HG02642 (cell line): Measurements from ENCODE around the gene KIF9.
"Not testable (repeated sequence)": the region's sequence is repeated elsewhere in the genome, so short reads cannot be mapped to it uniquely, and the experiment has no call there.

Experiments used
- ATAC-seq: cut with Tn5 transposase; IDR thresholded peaks from one replicate; pipeline ENCODE4 v1.9.1; 2021; ENCODE audit warnings: mild to moderate bottlenecking; ENCODE audit not compliant: unreplicated experiment, poor library complexity

Gene KIF9

GRCh38 chr3:47282424-47283192 lies at the start of gene KIF9, which contains the start of gene KLHL18:
KIF9 (minus strand) TSS chr3:47282799; CDS start chr3:47277374, 5,425 bp downstream.
KLHL18 (plus strand) TSS chr3:47282944; CDS start chr3:47282966, 22 bp downstream.
- ATAC-seq, result peak; percentile 85

GRCh38 chr3:47324278-47324865 lies 41.8 kb upstream of the KIF9 start:
- ATAC-seq, result no peak

GRCh38 chr3:47323431-47324277 lies 41.1 kb upstream of the KIF9 start:
- ATAC-seq, result no peak

GRCh38 chr3:47319956-47320355 lies 37.4 kb upstream of the KIF9 start:
- no peak for ATAC-seq

- ATAC-seq, result no peak
Measured at GRCh38 chr3:47318916-47319315, 36.3 kb upstream of the KIF9 start.

DNA sequence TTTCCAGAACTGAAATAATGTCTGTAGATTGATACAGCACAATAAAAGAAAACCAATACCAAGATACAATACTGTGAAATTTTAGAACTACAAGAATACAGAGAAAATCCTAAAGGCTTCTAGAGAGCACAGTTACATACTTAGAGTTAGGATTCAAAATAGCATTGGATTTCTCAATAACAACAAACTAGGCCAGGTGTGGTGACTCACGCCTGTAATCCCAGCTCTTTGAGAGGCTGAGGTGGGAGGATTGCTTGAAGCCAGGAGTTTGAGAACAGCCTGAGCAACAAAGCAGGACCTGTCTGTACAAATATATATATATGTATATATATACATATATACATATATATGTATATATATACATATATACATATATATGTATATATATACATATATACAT lies 33.6 kb upstream of the KIF9 start:
- ATAC-seq, result not testable (repeated sequence)

- no peak for ATAC-seq
Measured at GRCh38 chr3:47315069-47315647, 32.6 kb upstream of the KIF9 start.

DNA sequence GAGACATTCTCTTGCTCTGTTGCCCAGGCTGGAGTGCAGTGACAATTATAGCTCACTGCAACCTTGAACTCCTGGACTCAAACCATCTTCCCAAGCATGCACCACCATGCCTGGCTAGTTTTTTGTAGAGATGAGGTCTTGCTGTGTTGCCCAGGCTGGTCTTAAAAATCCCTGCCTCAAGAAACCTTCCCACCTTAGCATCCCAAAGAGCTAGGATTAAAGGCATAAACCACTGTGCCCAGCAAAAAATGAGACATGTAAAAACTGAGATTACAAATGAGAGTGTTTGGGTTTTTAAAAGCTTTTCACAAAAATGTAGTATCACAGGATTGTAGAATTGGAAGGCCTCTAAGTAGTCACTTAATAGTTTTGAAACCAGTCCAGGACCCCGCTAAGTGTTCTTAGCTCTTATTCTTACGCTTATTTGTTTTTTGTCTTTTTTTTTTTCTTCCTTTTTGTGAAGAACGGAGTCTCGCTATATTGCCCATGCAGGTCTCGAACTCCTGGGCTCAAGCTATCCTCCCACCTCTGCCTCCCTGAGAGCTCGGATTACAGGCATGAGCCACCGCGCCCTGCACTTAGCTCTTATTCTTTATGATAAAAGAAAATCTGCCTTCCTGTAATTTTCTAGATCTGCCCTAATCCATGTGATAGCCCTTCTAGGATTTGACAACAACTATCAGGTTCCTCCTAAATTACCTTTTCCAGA lies 31.6 kb upstream of the KIF9 start:
- ATAC-seq, result no peak

GRCh38 chr3:47313341-47314055 lies 30.9 kb upstream of the KIF9 start:
- ATAC-seq, result no peak

DNA sequence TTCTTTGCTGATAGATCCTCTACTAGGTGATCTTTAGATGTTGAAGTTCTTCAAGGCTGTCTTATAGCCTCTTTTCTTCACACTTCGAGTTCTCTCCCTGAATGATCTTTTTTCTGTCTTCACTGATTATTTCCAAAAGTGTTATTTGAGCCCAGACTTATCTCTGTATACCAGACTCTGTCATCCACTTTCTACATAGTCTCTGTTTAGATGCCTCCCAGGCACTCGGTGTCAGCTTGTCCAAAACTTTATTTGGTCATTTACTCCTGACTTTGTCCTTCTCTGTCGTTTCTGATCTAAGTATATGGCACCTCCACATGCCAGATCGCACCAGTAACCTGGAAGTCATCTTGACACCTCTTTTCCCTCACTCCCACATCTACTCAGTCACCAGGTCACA lies 27.8 kb upstream of the KIF9 start:
- no peak for ATAC-seq

GRCh38 chr3:47309231-47309630 lies 26.6 kb upstream of the KIF9 start:
- not testable (repeated sequence) for ATAC-seq

- no peak for ATAC-seq
Measured at GRCh38 chr3:47306022-47306421, 23.4 kb upstream of the KIF9 start.

GRCh38 chr3:47301456-47301855 lies 18.9 kb upstream of the KIF9 start:
- no peak for ATAC-seq

GRCh38 chr3:47299381-47300318 lies 17.1 kb upstream of the KIF9 start:
- no peak for ATAC-seq

GRCh38 chr3:47298439-47298838 lies 15.8 kb upstream of the KIF9 start:
- ATAC-seq, result no peak

DNA sequence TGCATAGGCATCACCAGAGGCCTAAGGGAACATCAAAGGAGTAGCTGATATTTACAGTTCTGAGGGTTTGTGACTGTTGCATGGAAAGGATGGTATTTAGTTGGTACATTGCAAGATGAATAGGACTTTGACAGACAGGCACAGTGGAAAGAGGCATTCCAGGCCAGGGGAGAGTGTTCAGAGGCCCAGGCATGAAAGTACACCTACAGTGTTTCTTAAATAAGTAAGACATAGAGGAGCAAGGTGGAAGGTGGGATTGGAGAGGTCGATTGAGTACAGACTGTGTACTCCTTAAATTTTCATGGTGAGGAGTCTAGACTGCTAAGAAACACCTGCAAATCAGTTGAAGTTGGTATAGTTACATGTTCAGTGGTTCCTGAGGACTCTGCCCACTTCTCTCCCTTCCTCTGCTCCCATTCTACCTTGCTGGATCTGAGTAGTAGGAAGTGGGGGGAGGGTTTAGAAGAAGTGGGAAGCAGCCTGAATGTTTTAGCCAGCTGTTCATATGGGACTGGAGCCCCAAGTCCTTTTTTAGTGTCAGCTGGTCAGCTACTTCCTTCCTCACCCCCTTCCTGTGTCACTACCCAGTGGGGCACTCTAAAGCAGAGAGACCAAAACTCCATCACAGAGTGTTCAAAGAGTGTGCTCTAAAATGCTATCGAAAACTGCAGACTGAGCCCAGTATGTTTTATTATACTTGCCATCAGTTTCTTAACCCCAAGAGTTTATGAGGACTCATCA lies 14.1 kb upstream of the KIF9 start:
- ATAC-seq, result no peak

DNA sequence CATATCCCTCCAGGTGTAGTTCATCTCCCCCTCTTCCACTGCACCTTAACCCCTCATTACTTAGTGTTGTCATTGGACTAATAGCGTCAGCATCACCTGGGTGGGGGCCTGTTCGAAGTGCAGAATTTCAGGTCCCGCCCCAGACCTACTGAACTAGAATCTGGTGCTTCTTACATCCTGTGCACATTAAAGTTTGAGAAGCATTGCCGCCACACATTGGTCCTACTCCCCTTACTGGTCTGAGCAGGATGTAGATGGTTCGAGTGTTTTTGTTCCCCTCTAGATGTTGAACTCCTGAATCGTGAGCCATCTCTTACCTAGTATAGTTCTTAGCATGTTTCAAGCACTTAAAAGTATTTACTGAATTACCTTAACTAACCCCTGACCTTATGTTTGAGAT lies 13.4 kb upstream of the KIF9 start:
- ATAC-seq, result no peak

DNA sequence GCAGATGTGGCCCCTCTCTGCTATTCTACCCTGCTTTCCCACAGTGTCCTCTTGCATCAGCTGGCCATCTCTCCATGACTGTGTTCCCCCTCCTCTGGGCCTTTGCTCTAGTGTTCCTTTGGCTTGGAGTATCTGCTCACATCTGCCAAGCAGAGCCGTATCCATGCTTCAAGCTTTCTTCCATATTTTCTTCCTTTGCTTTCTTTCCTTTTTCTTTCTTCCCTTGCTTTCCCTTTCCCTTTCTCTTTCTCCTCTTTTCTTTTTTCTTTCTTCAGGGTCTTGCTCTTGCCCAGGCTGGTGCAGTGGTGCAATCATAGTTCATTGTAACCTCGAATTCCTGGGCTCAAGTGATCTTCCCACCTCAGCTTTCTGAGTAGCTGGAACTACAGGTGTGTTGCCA lies 12.7 kb upstream of the KIF9 start:
- no peak for ATAC-seq
